GF-D8 (cell line): ENCODE results near the gene CFAP100.

Experiments
- DNase-seq: peaks from one replicate; lab custom pipeline; 2025; lab: John Stamatoyannopoulos, UW

CFAP100 gene

DNA sequence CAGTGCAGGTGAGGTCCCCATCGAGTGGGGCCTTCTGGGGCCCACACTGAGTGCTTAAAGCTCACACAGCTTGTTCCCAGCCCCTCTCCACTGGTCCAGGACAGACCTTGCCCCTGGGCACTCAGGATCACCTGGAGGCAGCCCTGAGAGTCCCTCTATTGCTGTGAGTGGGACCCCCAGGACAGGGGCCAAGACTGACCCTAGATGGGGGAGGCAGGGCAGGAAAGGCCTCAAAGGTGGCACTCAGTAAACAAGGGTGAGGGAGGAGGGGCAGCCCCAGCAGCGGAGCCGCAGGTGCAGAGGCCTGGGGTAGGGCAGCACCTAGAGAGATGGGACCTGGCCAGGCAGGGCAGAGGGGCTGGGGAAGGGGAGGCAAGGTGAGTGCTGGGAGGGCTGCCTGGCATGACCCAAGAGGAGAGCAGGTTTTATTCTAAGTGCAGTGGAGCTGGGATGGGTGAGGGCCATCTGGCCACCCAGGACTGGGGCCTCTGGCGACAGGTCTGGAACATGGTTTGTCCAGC lies 27.9 kb downstream of the CFAP100 start:
- DNase-seq: no peak

DNA sequence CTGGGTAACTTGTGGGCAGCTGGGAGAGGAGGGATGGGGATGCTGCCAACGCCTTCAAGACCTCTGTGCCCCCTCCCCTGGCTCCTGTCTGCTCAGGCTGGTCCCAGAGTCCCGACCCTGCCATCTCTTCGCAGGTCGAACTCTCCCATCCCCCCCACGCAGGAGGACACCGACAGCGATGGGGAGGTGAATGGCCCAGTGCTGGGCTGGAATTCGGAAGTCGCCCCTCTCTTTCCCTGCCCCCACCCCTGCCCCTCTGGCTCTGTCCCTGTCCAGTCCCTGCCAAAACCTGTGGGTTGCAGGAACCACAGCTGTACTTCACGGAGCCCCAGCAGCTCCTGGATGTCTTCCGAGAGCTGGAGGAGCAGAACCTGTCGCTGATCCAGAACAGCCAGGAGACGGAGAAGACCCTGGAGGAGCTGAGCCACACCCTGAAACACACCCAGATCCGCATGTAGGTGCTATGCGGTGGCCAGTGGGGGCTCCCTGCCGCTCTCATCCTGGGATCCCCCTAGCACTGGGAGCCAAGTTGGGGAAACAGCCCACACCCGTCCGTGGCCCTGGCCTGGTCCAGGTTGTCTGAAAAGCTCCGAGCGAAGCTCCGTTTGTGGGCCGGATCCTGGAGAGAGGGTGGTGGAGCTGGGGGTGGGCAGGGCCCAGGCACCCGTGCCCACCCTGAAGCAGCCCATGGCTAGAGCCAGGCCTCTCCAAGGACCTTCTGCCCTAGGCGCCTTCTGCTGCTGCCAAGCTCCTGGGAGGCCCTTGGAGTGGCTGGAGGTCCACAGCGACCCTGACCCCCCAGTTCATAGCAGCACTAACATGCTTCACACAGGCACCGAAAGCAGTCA lies 28.7 kb downstream of the CFAP100 start:
- no peak for DNase-seq

DNA sequence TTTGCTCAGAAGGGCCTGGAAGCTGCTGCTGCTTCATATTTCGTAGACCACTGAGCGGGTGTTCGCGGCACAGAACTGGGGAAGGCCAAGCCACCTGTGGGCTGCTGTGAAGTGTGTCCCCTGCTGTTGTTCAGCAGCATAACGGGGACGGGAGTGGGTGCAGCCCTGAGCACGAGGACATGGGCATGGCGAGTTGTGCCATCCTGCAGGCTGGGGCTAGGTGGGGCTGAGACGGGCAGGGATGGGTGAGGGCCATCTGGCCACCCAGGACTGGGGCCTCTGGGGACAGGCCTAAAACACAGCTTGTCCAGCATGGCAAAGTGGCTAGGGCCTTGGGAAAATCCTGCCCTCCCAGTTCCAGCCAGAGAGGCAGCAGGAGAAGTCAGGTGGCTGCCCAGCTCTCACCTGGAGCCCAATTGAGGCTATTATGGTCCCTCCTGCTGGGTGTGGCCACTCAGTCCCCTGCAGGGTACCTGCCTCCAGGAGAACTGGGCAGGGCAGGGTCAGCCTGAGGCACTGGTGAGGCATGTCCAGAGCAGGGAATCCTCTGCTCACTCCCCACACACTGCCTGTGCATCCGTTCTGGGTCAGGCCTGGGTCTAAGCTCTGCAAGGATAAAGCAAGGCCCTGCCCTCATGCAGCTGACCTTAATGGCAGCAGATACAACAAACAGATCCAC lies 29.5 kb downstream of the CFAP100 start:
- no peak for DNase-seq

DNA sequence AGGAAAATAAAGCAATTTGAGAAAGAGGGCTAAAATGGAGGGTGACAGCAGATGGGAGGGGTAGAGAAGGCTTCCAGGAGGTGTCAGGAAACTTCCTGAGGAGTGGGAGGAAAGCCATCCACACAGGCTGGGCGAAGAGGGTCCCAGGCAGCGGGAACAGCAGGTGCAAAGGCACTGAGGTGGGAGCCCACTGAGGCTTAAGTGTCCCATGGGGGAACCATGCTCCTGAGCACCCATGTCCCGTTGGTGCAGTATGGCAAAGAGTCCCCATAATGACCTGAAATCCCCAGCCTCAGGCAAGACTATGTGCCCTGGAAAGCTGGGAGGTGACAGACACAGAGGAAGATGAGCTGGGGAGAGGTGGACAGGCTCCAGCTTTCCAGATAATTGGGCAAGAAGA lies 30.0 kb downstream of the CFAP100 start:
- DNase-seq: no peak

- no peak for DNase-seq
These were observed 36.4 kb downstream of the CFAP100 start for GRCh38 chr3:126431103-126431534.

DNA sequence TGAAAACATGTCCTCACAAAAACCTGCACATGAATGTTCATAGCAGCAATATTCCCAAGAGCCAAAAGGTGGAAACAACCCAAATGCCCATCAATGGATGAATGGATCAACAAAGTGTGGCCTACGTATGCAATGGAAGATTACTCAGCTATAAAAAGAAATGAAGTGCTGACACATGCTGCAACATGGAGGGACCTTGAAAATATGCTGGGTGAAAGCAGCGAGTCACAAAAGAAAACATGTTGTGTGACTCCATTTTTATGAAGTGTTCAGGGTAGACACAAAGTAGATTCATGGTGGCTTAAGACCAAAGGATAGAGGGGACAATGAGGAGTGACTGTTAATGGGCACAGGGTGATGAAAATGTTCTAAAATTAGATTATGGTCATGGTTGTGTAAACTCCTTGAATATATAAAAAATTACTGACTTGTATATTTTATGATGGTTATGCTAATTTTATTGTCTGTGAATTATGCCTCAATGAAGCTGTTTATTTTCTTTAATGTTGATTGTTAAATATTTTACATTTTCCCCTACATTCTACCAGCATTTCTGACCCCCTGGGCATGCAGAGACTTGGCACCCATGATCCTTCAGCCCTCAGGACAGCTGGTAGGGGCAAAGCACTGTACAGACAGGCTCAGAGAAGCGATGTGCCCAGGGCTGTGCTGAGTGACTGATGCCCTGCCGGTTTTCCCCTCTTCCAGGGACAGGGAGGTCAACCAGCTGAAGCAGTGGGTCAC lies 37.8 kb downstream of the CFAP100 start:
- DNase-seq: no peak

- DNase-seq: no peak
These were observed 38.4 kb downstream of the CFAP100 start for GRCh38 chr3:126433105-126433430.

DNA sequence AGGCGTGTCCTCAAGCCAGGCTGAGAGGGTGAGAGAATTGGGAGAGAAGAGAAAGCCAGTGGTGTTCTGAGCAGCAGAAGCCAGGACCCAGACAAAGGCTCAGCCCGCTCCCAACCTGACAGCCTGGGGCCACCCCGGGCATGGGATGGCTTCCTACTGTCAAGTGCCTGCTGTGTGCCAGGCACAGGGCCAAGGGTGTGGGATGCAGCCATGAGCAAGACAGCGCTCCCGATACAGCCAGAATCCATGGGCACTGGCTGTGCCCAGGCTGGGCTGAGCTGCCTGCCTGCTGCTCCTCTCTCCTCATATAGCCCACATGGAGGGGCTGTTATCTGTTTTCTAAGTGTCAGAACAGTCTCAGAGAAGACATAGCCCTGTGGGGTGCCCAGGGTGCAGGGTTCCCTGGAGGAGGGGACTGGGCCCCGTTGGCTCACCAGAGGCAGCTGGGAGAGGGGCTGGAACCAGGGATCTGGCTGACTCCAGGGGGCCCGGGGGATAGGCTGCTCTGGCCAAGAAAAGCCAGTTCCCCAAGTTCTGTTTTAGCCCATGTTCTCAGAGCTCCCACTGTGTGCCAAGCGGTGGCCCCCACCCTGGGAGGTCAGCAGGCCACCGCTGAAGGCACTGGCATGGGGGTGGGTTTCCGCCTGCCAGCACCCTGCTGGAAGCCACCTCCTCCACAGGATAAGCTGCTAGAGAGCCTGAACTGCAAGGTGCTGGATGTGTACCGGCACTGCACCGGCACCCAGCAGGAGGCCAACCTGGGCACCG lies 39.0 kb downstream of the CFAP100 start:
- no peak for DNase-seq

- DNase-seq: no peak
These were observed 39.5 kb downstream of the CFAP100 start for GRCh38 chr3:126434264-126434590.

GRCh38 chr3:126434931-126435411 lies 40.3 kb downstream of the CFAP100 start:
- DNase-seq: no peak

GRCh38 chr3:126435456-126436315 lies 41.0 kb downstream of the CFAP100 start:
- no peak for DNase-seq

DNA sequence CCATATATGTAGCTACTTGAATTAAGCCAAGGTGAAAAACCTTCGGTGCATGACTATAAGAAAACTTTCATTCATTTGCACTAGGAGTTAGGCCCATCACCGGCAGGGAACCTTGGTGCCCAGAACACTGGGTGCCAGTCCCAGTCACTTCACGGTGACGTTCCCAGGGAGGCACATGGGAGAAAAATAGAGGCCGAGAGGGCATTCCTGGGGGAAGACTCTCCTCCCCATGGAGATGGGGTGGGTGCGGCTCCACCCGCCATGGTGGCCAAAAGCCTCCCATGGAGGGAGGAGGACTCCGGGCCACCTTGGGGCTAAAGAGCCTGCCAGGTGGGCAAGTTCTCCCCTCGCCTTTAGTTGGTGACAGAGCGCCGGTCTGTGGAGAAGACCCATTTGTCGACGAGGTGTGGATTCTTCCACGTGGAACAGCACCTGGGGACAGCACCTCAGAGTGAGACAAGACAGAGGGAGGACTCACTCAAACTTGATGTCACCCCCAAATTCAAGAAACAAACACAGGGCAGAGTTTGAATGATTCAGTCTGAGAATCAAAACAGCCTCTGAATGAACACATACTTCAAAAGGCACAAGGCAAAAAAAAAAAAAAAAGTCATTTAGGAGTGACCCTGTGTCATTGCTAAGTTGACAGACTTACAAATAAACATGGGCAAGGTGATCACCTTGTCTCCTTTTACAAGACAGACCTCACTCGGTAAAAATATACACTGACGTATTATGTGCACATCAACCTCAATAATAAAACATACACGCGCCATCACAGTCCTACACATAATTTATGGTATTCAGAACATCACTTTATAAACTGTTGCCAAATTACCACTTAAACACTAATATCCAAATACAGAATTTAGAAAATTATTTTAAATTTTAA lies 42.4 kb downstream of the CFAP100 start:
- no peak for DNase-seq

GRCh38 chr3:126438186-126438585 lies 43.5 kb downstream of the CFAP100 start:
- no peak for DNase-seq

- no peak for DNase-seq
These were observed 44.0 kb downstream of the CFAP100 start for GRCh38 chr3:126438746-126439145.

DNA sequence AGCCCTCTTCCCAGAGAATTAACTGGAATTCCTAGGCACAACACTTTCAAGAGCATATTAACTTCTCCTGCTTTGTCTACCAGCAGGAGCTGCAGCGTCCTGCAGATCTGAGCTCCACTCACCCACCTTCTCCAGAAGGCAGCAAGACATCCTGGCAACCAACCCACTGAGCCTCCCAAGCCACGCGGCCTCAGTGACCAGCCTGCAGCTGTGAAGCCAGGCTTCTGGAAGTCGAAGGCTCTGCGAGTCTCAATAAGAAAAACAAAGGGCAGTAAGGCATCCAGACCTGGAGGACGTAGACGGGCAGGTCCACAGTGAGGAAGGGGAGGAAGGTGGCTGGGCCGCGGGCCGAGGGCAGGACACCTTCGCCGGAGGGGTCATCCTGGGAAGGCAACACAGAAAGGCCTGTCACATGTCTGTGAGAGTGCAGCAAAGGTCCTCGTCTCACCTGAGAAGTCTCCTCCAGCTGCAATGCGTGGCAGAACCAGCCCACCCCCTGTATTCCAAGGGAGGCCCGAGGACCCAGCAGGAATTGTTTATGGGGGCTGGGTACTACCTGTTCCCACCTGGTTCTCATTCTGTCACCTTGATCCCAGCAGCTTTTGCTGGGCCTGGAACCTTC lies 44.7 kb downstream of the CFAP100 start:
- DNase-seq: no peak

- DNase-seq: no peak
These were observed 45.4 kb downstream of the CFAP100 start for GRCh38 chr3:126439968-126440708.

DNA sequence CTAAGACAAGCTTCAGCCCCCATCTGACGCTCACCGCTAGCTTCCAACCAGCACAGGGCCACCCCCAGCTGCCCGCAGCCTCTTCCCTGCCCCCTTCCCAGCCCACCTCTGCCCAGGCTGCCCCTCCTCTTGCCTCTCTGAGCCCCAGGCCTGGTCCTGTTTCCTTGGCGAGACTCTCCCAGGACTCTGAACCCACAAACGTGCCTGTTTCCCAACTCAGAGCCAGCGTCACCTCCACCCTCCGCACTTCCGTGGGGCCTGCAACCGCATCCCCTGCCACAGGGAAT lies 45.9 kb downstream of the CFAP100 start:
- no peak for DNase-seq

GRCh38 chr3:126441256-126441880 lies 46.7 kb downstream of the CFAP100 start:
- DNase-seq: no peak
